ENCODE results near the gene DLK1.

DNA sequence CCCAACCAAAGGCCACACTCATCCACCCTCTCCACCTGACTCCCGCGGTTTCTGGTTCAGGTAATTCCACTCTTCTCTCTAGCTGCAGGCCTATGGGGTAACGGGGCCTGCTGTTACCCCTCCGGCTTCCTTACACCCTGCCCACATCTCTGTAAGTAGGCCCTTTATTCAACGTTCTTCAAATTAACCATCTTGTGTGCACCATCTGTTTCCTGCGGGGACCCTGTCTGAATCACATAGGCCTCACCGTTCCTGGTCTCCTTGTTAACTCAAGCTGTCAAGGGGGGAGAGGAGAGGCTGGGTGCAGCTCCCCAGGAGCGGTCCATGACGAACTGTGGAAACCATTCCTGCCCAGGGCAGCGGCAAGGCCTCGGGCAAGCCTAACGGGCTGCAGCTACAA, 9.3 kb upstream of the DLK1 start:
- TF ChIP-seq, protein P1, sequence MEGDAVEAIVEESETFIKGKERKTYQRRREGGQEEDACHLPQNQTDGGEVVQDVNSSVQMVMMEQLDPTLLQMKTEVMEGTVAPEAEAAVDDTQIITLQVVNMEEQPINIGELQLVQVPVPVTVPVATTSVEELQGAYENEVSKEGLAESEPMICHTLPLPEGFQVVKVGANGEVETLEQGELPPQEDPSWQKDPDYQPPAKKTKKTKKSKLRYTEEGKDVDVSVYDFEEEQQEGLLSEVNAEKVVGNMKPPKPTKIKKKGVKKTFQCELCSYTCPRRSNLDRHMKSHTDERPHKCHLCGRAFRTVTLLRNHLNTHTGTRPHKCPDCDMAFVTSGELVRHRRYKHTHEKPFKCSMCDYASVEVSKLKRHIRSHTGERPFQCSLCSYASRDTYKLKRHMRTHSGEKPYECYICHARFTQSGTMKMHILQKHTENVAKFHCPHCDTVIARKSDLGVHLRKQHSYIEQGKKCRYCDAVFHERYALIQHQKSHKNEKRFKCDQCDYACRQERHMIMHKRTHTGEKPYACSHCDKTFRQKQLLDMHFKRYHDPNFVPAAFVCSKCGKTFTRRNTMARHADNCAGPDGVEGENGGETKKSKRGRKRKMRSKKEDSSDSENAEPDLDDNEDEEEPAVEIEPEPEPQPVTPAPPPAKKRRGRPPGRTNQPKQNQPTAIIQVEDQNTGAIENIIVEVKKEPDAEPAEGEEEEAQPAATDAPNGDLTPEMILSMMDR (IDR thresholded peaks at IDR 0.05) = no peak
- no peak for TF ChIP-seq POLR2A (IDR thresholded peaks at IDR 0.05)

Data from body of pancreas (tissue), 4 donors.